GM12864 (cell line): ENCODE data around the gene EBNA1BP2.

ENCODE experiments used
- DNase-seq: peaks from one replicate; pipeline ENCODE4 v3.0.0-alpha.2; 2011; ENCODE audit warnings: low read depth
- H3K4me3 ChIP-seq: 2 replicates; pipeline ENCODE4 v1.5.1; 2011; ENCODE audit warnings: mild to moderate bottlenecking, low read depth, low read length, control low read depth
- CTCF ChIP-seq: IDR thresholded peaks from 2 replicates; pipeline ENCODE4 v1.5.1; 2011; ENCODE audit warnings: low read depth, mild to moderate bottlenecking, moderate library complexity, low read length, control low read depth, inconsistent platforms; ENCODE audit errors: missing control alignments

EBNA1BP2 gene

GRCh38 chr1:43197343-43198127 is 25.4 kb upstream of the EBNA1BP2 start:
- TF ChIP-seq CTCF: no peak
- H3K4me3 ChIP-seq: no peak overlapping the region
- no peak for DNase-seq

GRCh38 chr1:43194509-43194908 is 22.4 kb upstream of the EBNA1BP2 start:
- no peak overlapping the region for H3K4me3 ChIP-seq
- no peak for TF ChIP-seq CTCF
- DNase-seq: no peak

DNA sequence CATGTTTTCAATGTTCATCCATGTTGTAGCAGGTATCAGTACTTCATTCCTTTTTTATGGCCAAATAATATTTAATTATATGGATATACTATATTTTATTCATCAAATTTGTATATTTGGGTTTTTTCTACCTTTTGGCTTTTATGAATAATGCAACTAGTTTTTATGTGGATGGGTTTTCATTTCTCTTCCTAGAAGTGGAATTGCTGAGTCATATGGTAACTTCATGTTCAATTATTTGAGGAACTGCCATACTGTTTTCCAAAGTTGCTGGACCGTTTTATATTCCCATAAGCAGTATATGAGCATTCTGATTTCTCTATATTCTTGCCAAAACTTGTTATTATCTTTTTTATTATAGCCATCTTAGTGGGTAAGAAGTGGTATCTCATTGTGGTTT is 16.0 kb upstream of the EBNA1BP2 start:
- no peak for DNase-seq
- no peak overlapping the region for H3K4me3 ChIP-seq
- TF ChIP-seq CTCF: no peak

- DNase-seq: no peak
- no peak for TF ChIP-seq CTCF
Measured at GRCh38 chr1:43184995-43185394, 12.9 kb upstream of the EBNA1BP2 start.

GRCh38 chr1:43184388-43184787 is 12.3 kb upstream of the EBNA1BP2 start:
- no peak for TF ChIP-seq CTCF
- H3K4me3 ChIP-seq: no peak overlapping the region
- DNase-seq: no peak

More at GRCh38 chr1:43184995-43185394, 12.9 kb upstream of the EBNA1BP2 start:
- H3K4me3 ChIP-seq: no peak overlapping the region

- no peak overlapping the region for H3K4me3 ChIP-seq
- TF ChIP-seq CTCF: no peak
- no peak for DNase-seq
Measured at GRCh38 chr1:43177691-43178090, 5.6 kb upstream of the EBNA1BP2 start.

- no peak for TF ChIP-seq CTCF
- DNase-seq: no peak
- no peak overlapping the region for H3K4me3 ChIP-seq
Measured at GRCh38 chr1:43174873-43175272, 2.8 kb upstream of the EBNA1BP2 start.
